GM12875 (cell line): ENCODE measurements around the gene MMP28.

ENCODE experiments used
- H3K4me3 ChIP-seq: one replicate; pipeline ENCODE4 v1.5.1; 2011; ENCODE audit warnings: low read depth, low read length, control low read depth
- TF ChIP-seq, protein P1 (sequence below): IDR thresholded peaks from 2 replicates; pipeline ENCODE4 v1.5.1; 2011; ENCODE audit warnings: low read depth, mild to moderate bottlenecking, control low read depth, inconsistent platforms, low read length, moderate library complexity, borderline replicate concordance; ENCODE audit not compliant: insufficient read depth

MMP28 gene

DNA sequence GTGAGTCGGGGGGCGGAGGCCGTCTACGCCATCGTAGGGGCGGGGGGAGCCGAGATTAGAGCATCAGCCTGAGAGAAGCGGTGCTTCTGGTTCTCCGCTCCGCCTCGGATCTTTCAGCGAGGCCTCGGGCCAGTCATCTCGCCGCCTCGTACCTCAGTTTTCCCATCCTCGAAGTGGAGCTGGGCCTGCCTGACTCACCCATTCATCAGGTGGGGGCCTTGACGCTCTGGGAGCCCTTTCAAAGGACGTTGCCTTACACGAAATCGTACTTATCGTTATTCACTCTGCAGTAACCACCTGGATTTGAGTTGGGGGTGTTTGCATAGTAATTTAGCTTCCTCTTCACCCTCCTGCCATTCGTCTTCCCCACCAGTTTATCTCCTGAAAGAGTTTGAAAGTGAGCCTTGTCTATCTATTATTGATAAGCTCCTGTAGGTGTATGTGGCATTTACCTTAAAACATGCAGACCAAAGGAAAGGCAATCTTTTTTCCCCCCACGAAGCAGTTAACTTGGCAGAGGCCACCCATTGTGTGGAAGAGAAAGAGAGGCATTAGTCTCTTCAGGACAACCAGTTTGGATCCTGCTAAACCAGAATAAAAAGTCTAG lies 14.5 kb upstream of the MMP28 start:
- TF ChIP-seq, protein P1, sequence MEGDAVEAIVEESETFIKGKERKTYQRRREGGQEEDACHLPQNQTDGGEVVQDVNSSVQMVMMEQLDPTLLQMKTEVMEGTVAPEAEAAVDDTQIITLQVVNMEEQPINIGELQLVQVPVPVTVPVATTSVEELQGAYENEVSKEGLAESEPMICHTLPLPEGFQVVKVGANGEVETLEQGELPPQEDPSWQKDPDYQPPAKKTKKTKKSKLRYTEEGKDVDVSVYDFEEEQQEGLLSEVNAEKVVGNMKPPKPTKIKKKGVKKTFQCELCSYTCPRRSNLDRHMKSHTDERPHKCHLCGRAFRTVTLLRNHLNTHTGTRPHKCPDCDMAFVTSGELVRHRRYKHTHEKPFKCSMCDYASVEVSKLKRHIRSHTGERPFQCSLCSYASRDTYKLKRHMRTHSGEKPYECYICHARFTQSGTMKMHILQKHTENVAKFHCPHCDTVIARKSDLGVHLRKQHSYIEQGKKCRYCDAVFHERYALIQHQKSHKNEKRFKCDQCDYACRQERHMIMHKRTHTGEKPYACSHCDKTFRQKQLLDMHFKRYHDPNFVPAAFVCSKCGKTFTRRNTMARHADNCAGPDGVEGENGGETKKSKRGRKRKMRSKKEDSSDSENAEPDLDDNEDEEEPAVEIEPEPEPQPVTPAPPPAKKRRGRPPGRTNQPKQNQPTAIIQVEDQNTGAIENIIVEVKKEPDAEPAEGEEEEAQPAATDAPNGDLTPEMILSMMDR = no peak
- peak overlapping the region; percentile 96 for H3K4me3 ChIP-seq

DNA sequence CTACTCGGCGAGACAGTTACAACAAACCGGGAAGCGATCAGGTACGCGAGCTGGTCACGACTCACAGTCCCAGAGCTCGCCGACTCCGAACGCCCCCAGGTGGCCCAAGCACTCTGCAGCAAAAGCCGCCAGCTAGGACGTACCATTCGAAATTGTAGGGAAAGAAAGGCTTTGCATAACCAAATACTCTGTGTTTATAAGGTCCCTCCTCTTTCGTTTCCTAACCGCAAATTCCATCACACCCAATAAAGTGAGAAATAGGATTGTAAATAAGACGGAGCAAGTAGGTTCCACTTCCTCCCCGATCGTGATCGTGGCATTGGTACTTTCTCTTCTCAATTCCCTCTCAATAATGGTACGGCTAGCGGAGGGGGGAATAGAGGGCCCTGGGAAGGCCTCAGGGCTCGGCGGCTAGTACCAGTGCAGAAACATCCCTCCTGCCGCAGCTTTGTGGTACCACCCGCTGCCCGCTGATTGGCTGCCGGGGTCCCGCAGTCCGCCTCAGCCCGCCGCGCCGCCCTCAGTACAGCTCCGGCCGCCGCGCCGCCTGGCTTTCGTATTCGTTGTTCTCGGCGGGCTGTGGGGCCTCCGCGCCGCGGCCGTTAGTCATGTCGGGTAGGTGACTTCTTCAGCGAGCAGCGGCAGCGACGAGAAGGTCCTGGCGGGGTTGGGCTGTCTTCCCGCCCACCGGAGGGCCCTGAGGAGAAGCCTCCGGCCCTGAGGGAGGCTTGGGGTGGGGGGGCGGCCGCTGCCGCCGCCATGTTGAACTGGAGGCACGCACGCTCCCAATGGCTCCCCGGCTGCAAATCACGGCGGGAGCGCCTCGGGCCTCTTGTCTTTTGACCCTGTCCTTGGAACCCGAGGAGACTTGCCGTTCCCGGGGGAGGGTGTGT lies 13.8 kb upstream of the MMP28 start, which contains the start of gene TAF15:
TAF15 (plus strand) TSS at position 523 of the 893 bp plus-strand sequence; CDS start at position 609, 86 bp downstream.
- TF ChIP-seq, protein P1 = peak; percentile 79
- peak within 1 kb of the TSS; percentile 96 for H3K4me3 ChIP-seq

DNA sequence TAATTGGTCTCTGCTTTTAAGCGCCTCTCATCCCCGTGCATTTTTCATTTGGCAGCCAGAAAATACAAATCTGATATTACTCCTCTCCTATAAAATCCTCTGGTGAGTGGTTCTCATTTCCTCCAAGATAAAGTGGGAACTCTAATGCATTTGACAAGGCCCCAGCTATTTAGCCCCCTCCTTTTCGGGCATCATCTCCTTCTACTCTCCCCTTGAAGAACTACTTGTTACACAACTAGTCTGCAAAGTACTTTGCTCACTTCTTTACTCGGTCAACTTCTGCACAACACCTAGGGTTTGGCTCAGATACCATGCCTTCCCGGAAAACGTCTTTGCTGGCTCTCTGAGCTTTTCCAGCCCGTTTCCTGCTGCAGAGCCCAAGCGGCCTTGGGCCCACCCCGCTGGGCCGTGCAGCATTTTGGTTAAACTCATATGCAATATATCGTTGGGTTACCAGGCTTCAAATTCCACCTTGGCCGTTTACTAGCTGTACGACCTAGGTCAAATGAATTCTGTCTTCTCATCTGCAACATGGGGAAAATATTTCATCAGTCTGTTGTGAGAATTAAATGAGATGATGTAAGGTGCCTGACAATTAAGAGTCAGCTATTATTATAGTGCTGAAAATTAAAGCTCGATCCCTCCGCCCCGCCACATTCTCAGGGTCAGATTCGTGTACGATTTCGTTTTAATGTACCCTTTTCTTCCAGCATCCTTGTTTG lies 13.0 kb upstream of the MMP28 start:
- TF ChIP-seq, protein P1 = no peak
- H3K4me3 ChIP-seq = peak overlapping the region; percentile 96

DNA sequence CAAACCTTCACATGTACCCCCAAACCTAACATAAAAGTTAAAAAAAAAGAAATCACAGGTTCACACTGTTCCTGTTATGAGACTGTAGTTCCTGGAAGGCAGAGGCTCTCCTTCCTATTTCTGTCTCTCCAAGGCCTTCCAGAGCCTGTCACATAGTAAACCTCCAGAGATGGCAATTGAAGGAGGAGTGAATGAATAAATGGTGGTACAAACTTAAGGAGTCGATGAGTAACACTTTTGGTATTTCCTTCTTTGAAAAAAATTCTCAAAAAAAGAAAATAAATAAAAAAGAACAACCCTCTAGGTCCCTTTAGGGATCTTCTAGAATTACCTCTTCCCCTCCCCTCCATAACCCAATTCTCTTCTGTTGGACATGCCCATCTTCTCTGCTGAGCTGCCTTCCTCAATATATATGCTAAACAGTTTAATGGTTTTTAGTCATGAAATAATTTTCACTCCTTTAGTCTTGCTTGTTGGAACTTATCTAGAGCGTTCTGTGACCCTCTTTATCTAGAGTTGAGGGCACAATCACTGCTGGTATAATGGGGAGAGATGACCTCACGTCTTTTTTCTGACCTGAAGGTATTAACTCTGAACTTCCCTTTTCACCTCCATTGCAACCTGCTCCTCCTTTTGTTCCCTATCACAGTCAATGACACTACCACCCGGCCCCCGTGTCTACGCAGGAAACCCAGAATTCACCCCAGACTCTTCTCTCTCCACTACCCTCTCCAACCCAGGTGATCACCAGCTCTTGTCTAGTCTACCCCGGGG lies 12.1 kb upstream of the MMP28 start:
- H3K4me3 ChIP-seq = no peak overlapping the region
- TF ChIP-seq, protein P1 = no peak

DNA sequence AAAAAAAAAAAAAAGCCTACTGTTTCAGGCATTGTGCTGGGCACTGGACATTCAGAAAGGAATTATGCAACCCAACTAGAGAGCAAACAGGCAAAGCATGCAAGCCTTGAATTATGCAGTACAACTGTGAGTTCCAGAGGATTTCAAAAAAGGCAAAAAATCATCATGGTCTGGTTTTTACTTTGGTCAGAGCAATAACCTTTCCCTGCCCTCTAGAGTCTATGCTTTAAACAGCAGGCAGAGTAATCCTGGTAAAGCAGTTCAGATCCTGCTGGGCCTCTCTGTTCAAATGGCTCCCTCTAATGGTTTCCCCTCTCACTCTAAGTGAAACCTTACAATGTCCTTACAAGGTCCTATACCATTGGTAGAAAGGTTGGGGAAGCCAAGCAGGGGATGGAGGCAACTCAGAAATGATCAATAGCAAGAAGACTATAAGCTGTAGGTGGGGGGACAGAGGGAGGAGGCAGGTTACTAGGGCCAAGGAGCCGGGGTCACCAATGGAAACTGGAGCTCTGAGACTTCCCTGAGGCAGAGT lies 9.3 kb upstream of the MMP28 start:
- TF ChIP-seq, protein P1 = peak; percentile 77
- H3K4me3 ChIP-seq = no peak overlapping the region

DNA sequence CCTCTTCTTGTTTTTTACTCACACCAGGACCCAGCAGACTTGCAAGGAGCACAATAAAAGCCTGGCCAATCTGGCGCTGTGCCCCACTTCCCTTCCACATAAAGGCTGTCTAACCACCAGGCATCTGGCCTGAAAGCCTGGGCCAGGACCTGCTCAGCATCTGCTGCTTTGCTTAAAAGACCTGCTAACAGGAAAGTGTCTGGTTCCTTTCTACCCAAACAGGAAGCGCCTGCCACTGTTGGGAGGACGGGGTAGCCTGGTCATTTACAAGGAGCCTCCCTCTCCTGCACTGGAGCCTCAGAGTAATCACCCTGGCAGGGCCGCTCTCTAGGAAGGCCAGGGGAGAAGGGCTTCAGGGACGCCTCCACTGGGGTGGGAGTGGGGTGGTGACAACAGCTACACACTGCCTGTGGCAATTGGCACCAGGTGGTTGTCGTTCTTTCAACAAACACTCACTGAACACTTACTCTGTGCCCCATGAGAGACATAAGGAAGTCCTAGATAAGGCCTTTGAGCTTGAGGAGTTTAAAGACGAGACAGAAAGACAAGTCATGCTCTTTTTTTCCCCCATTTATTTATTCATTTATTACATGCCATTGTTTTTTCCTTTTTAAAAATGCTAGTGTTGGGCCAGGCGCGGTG lies 6.3 kb upstream of the MMP28 start:
- H3K4me3 ChIP-seq = no peak overlapping the region
- TF ChIP-seq, protein P1 = no peak
